ENCODE measurements around the gene CHPF. TPM values are rescaled to one million over a fixed set of nuclear protein-coding genes. Genes with fewer than 3 reads are reported as not detected.

The CHPF gene
- total RNA-seq, 1 experiment from 2014 or later, result 13.8 TPM

DNA sequence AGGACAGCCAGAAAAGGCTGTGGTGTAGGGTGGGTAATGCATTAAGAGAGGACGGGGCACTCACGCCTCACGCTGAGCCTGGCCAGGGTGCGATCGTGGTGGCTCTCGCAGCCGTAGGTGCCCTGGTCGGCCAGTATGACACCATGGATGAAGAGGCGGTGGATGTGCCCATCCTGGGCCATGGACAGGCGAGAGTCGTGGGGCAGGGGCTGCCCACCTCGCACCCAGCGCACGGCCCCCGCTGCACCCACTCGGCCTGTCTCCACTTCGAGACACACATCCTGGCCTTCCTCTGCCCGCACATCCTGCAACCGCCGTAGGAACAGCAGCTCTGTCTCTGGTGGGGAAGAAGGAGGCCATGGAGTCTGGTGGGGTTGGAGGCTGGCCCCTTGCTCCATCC lies 12.3 kb upstream of the CHPF start:
- CTCF ChIA-PET, result no interaction called here

DNA sequence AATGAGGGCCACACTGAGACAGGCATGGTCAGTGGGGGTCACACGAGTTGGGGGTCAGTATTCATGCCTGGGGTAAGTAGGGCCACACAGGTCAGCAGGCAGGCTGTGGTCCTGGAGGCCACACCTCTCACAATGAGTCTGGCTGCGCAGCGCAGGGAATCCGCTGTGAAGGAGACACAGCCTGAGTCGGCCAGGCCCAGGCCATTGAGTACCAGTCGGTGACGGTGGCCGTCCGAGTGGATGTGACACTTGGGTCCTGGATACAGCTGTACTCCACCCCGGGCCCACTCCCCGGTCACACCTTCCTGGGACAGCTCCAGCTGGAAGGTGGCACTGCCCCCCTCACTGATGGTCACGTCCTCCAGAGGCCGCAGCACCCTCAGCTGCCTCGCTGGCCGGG lies 10.7 kb upstream of the CHPF start:
- H3K27ac ChIP-seq (ENCODE audit: low read depth, low read length, poor library complexity, severe bottlenecking), result no peak overlapping the region
- BruUV-seq (replicated peaks), result no TSS peak
- TF ChIP-seq CTCF (conservative IDR thresholded peaks at IDR 0.05; ENCODE audit: low read depth, low read length), result no peak
- no peak for TF ChIP-seq EZH2 (IDR thresholded peaks at IDR 0.05; ENCODE audit: borderline replicate concordance, low read depth, low read length, poor library complexity, severe bottlenecking)
- no peak for DNase-seq (ENCODE audit: low spot score)
- ChIA-PET POLR2A (ENCODE audit: low non-redundant PET) (no interaction called here), CTCF (no interaction called here)
- no peaks in the 10 kb centered on the region for H3K36me3 ChIP-seq (ENCODE audit: insufficient read depth, low read length, poor library complexity, severe bottlenecking)
- no peak overlapping the region for H3K4me3 ChIP-seq (ENCODE audit: low read depth, low read length, poor library complexity, severe bottlenecking)
- intact Hi-C loops (cut with micrococcal nuclease; ENCODE audit: unreplicated experiment), result no loop called here
- H3K4me1 ChIP-seq (ENCODE audit: insufficient read depth, low read length, poor library complexity, severe bottlenecking), result no peaks in the 10 kb centered on the region
- H3K27me3 ChIP-seq (replicated peaks; ENCODE audit: insufficient read depth, low read depth, low read length, poor library complexity), result no peaks in the 10 kb centered on the region
- no peaks in the 10 kb centered on the region for H3K9me3 ChIP-seq (ENCODE audit: low read depth, low read length, poor library complexity, severe bottlenecking)

More for the DNA sequence above, 12.3 kb upstream of the CHPF start:
- Histone ChIP-seq H3K4me1 (ENCODE audit: insufficient read depth, low read length, poor library complexity, severe bottlenecking) (no peaks in the 10 kb centered on the region), H3K4me3 (ENCODE audit: low read depth, low read length, poor library complexity, severe bottlenecking) (no peak overlapping the region), H3K36me3 (ENCODE audit: insufficient read depth, low read length, poor library complexity, severe bottlenecking) (no peaks in the 10 kb centered on the region), H3K9me3 (ENCODE audit: low read depth, low read length, poor library complexity, severe bottlenecking) (no peaks in the 10 kb centered on the region), H3K27me3 (replicated peaks; ENCODE audit: insufficient read depth, low read depth, low read length, poor library complexity) (no peaks in the 10 kb centered on the region), H3K27ac (ENCODE audit: low read depth, low read length, poor library complexity, severe bottlenecking) (no peak overlapping the region)
- POLR2A ChIA-PET (ENCODE audit: low non-redundant PET), result no interaction called here
- TF ChIP-seq EZH2 (IDR thresholded peaks at IDR 0.05; ENCODE audit: borderline replicate concordance, low read depth, low read length, poor library complexity, severe bottlenecking) (no peak), CTCF (conservative IDR thresholded peaks at IDR 0.05; ENCODE audit: low read depth, low read length) (no peak)
- no TSS peak for BruUV-seq (replicated peaks)
- intact Hi-C loops (cut with micrococcal nuclease; ENCODE audit: unreplicated experiment), result no loop called here
- no peak for DNase-seq (ENCODE audit: low spot score)

DNA sequence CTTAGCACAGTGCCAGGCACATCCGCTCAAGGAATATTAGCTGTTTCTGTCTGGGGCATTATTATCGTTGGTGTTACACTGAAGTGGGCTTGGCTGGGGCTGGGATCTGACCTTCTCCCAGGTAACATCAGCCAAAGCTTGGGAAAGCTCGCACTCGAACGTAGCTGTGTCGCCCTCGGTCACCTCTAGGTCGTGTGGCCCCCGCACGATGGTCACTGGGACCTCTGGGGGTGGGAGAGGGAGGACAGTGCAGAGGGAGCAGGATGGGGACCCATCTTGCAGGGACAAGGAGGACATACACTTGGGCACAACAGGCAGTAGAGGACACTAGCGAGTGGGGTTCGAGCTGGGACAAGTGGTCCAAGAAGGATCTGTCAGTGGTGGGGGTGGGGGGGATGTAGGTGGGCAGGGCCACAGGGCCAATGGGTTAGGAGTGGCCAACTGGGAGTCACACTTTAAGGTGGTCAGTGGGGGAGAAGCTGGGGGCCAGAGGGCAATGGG lies 9.9 kb upstream of the CHPF start:
- Histone ChIP-seq H3K4me3 (ENCODE audit: low read depth, low read length, poor library complexity, severe bottlenecking) (no peak overlapping the region), H3K27ac (ENCODE audit: low read depth, low read length, poor library complexity, severe bottlenecking) (no peak overlapping the region), H3K4me1 (ENCODE audit: insufficient read depth, low read length, poor library complexity, severe bottlenecking) (no peaks in the 10 kb centered on the region), H3K36me3 (ENCODE audit: insufficient read depth, low read length, poor library complexity, severe bottlenecking) (no peaks in the 10 kb centered on the region), H3K9me3 (ENCODE audit: low read depth, low read length, poor library complexity, severe bottlenecking) (no peaks in the 10 kb centered on the region), H3K27me3 (replicated peaks; ENCODE audit: insufficient read depth, low read depth, low read length, poor library complexity) (no peaks in the 10 kb centered on the region)
- no peak for DNase-seq (ENCODE audit: low spot score)
- intact Hi-C loops (cut with micrococcal nuclease; ENCODE audit: unreplicated experiment), result no loop called here
- no peak for TF ChIP-seq EZH2 (IDR thresholded peaks at IDR 0.05; ENCODE audit: borderline replicate concordance, low read depth, low read length, poor library complexity, severe bottlenecking)
- no peak for TF ChIP-seq CTCF (conservative IDR thresholded peaks at IDR 0.05; ENCODE audit: low read depth, low read length)
- ChIA-PET CTCF (no interaction called here), POLR2A (ENCODE audit: low non-redundant PET) (no interaction called here)
- no TSS peak for BruUV-seq (replicated peaks)

Data from A673 (cell line).